MV-4-11 (cell line): ENCODE measurements around the gene ASPRV1.
"Not testable (repeated sequence)": the region's sequence is repeated elsewhere in the genome, so short reads cannot be mapped to it uniquely, and the experiment has no call there.

Experiments
- DNase-seq: peaks from one replicate; lab custom pipeline; 2025; lab: John Stamatoyannopoulos, UW

The ASPRV1 gene

DNA sequence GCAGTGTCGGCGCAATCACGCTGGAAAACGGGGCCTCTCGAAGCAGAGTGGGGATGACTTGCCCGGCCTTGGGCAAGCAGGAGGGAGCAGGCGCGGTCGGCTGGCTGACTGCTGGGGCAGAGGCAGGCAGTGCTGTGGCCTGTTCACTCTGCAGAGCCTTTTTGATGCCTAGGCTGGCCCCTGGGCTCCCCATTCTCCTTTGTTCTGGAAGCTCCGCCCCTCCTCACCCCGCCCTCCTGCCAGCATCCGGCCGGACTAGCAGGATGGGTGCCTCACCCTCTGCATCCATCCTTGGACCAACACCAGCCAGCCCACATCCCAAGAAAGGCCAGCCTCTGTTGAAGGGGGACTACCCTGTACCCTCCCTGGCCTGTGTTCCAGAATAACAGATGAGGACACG is at the start of gene ASPRV1:
Gene ASPRV1, minus strand, starts transcription at position 136 of the 400 bp plus-strand sequence. CDS start 195 bp downstream, outside the sequence.
- no peak for DNase-seq

DNA sequence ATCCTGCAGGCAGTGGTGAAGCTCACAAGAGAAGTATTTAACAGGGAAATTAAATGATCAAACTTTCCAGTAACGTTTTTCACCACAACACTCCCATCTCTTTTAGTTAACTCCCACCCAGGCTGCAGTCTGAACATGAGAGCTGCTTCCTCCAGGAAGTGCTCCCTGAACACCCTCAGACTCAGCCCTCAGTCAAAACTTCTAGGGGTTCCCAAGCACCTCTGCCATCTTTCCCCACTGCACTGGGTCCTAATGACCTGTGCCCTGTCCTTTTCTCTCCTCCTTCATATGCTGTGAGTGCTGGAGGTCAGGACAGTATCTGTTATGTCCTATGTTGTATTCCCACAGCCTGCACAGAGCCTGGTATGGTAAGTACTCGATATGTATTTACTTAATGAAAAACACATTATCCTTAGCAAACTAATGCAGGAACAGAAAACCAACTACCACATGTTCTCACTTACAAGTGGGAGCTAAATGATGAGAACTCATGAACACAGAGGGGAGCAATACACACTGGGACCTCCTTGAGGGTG is 49.2 kb upstream of the ASPRV1 start:
- DNase-seq, result no peak

DNA sequence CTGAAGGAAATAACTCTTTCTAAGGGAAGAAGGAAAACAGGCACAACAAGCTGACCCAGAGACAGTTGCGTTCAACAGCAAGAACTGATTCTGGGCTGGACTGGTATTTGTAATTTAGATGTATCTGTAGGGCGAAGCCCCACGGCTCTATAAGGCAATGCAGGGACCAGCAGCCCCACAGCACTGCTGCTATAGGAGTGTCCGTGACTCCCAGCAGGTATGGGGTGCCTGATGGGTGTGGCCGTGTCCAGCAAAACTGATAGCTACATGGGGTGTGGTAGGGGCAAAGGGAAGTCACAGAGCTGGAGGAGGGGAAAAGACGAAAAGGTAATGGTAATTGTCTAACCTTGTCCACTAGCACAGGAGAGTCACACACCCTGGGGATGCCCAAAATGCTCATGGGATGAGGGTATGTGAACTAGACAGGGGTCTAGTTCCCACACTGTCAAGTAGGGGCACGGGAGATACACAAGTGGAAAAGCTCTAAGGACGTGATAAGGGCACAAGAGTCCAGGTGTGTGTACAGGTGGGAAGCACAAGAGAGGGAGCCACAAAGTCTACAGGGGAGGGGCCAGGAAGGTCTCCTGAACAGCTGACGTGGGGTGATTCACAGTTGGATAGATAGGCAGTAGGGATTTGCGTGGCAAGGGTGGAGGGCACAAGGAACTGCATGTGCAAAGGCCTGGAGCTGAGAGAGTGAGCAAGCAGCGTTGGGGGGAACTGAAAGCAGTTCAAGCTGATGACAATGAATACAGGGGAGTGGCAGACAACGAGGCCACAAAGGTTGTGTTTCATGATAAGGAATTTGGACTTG is 48.5 kb upstream of the ASPRV1 start:
- peak; percentile 84 for DNase-seq

DNA sequence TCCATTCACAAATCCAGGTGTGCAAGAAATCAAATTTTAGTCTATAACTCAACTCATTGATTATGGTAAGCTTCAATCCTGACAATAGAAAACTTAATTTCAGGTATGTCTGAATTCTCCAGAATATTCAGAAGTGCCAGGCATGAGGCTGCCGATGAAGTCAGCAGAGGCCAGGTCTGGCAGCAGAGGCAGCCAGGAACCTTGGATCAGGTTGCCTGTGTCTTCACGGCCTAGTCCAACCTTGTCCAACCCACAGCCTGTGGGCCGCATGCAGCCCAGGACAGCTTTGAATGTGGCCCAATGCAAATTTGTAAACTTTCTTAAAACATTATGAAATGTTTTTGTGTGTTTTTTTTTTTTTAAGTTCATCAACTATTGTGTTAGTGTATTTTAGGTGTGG is 46.9 kb upstream of the ASPRV1 start:
- DNase-seq, result no peak

DNA sequence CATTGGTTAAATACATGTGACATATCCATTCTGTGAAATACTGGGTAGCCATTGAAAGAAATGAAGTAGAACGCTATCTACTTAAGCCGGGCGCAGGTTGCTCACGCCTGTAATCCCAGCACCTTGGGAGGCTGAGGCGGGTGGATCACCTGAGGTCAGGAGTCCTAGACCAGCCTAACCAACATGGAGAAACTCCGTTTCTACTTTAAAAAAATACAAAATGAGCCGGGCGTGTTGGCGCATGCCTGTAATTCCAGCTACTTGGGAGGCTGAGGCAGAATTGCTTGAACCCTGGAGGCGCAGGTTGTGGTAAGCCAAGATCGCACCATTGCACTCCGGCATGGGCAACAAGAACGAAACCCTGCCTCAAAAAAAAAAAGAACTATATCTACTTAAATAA is 45.7 kb upstream of the ASPRV1 start:
- no peak for DNase-seq

DNA sequence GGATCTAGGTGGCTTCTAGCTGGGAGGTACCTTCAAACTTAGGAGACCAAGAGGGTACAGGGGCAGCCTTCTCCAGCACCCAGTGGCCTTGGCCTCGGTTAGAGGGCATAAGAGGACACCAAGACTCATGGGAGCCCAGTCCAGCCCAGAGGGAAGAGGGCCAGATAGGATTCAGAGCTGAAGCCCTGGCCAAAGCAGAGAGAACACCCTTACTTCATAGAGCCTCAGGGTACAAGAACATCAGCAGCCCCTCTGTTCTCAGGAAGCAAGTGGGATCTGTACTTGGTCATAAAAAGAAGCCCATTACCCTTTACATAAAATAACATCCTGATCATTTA is 45.0 kb upstream of the ASPRV1 start:
- no peak for DNase-seq

DNA sequence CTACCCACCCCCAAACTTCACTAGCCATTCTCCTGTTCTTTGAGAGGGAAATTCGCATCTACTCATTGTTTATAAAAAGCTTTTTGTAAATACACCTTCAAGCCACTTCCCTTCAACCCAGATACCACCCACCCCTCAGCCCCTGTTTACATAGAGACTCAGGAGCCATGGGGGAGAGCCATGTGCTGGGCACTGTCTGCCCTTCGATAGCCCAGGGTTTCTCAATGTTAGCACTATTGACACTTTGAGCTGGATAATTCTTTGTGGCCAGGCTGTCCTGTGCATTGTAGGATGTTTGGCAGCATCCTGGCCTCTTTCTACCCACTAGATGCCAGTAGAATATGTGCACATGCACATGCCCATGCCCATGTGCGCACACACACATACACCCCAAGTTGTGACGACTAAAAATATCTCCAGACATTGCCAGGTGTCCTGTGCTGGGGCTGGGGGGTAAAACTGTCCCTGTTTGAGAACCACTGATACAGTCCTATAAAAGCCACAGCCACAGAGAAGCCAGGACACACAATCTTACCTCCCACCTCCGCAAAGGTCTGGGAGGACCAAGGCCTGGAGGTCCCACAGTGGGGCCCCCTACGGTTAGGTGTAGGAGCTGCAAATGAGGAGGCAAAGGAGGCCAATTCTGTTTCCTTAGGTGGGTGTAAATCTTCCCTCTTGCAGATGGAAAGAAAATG is 44.5 kb upstream of the ASPRV1 start:
- no peak for DNase-seq

DNA sequence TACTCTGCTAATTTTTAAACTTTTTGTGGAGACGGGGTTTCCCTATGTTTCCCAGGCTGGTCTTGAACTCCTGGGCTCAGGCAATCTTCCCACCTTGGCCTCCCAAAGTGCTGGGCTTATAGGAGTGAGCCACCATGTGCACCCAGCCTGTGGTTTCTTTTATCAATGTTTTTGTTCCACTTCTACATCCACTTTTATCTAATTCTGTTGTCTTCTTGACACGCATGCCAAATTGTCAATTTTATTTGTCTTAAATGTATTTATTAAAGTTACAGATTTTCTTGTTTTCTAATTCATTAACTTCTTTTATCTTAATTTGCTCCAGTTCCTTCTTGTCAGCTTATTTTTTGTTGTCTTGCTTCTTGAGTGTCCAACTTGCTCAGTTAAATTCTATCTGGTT is 43.8 kb upstream of the ASPRV1 start:
- DNase-seq, result no peak

DNA sequence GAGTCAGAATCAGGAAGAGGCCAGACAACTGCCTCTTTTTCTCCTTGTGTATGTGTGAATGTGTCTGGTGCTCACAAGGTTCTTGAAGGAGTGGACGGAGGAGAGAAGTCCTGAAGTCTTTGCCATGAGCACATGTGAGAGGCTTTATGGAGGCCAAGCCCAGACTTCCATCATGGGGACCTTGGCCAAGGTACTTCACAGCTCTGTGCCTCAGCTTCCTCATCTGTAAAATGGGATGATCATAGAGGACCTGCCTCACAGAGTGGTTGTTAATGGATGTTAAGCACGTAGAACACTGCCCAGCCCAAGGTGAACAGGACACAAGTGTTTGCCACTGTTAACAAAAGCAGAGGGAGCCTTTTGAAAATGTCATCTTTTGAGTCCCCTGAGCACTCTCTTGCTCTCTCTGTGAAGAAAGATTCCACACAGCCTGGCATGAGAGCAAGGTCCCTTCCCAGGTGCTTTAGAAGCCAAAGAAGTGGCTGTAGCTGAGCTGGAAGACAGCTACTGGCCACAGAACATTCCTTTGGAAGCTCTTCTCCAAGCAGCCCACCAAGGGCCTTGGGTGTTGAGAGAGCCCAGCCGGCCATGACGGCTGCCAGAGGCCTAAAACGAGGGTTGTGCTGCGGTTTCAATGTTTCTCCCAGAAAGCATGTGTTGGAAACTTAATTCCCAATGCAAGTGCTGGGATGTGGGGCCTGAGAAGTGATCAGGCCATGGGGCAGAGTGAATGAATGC is 41.8 kb upstream of the ASPRV1 start:
- DNase-seq, result no peak

DNA sequence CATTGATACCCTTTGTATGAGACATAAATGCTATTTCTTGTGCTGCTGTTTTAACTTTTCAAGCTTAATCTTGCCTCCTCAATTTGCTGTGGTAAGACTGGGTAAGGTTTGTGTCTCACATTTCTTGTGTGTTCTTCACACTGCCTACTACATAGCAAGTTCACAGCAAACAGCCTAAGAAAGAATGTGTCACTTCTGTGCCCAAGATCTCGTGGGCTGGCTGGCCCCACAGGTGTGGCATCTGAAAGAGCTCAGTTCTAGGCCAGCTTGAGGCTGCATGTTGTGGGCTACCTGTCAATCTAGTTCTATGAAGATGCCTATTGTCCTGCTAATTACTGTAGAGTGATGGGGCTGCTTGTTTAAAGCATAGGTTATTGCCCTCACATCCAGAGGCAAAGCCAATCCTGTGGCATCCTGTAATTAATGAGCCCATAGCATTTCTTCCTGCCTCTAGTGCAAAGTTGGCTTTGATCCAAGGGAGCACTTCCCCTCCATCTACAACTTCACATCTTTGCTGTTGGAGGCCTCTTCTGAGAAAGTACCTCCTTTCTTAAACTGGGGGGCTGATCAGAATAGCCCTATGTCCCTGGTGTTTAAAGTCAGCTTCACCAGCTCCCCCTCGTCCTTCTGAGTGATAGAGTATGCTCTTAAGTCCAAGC is 40.9 kb upstream of the ASPRV1 start:
- peak; percentile 76 for DNase-seq

DNA sequence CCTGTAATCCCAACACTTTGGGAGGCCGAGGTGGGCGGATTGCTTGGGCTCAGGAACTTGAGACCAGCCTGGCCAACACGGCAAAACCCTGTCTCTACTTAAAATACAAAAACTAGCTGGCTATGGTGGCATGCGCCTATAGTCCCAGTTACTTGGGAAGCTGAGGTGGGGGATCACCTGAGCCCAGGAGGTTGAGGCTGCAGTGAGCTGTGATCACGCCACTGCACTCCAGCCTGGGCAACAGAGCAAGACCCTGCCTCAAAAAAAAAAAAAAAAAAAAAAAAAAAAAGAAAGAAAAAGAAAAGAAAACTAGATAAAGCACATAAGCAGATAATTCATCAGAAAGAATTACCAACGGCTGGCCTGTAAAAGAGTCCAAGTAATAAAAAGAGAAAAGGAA is 39.1 kb upstream of the ASPRV1 start:
- DNase-seq, result not testable (repeated sequence)

DNA sequence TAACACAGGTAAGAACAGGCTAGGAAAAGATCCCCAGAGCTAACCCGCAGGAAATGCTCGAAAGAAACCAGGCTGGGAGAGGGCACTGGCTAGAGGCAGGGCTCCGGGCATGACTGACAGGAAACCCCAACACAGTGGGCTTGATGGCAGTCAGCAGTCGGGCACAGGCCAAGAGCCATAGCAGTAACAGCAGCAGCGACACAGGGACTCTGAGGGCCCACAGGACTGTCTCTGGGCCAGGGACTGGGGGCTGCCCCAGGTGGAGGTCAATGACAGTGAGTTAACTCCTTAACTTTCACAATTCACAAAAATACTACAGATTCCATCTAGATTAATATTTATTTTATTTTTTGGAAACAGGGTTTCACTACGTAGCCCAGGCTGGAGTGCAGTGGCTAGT is 37.3 kb upstream of the ASPRV1 start:
- DNase-seq, result no peak

DNA sequence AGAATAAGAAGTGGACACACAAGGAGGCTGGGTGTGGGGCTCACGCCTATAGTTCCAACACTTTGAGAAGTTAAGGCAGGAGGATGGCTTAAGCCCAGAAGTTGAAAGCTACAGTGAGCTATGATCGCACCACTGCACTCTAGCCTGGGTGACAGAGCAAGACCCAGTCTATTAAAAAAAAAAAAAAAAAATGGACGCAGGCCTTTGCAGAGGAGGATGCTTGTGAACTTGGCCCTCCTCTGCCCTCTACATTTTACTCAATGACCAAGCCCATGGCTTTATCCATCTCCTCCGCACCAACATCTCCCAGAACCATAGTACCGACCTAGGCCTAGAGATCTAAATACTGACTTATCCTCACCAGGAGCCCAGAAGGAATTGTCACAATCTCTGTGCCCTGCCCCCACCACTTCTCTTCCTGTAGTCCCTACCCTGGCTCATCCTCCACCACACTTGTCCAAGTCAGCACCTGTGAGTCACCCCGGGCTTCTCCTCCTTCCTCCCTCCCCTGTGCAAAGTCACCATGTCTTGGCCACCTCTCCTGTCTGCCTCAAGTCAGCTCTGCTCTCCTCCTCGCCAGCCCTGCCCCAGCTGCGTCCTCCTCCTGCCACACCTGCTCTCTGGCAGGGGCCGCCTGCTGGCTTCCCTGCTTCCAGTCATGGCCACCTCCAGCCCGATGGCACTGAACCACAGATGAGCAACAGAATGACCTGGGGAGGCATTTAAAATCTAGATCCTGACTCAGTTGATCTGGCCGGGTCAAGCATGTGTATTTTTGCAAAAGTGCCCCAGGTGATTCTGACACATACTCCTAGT is 35.8 kb upstream of the ASPRV1 start:
- peak; percentile 39 for DNase-seq

DNA sequence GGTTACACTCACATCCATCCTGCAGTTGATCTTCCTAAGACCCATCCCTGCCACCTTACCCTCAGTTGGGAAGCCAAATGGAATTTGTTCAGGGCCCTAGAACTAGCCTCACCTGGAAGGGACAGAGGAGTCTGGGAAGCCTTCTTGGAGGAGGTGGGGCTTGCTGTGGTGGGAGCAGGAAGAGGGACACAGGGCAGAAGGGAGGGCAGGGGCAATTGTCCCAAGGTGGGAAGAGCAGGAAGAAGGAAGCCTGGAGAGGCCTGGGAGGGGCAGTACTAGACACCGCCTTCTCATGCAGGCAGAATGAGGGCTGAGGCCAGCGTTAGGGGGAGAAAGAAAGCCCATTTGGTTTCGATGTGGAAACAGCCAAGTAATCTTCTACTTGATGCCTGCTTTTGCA is 34.1 kb upstream of the ASPRV1 start:
- DNase-seq, result no peak

DNA sequence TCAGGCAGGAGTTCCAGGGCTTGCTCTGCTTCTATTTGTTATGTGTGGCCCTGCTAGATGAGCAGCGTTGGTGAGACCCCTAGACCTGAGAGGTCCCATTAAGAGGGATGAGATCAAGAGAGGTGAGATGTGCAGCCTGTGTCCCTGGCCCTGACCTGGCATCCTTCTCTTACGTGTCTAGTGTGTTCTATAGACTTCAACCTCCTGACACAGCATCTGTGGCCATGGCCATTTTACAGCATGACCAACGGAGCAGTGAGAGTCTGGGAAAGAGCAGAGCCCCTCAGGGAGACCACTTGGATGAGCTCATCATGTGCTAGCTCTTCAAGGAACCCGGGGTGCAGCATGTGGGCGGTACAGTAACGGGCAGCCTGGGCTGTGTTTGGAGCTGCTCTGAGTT is 32.7 kb upstream of the ASPRV1 start:
- DNase-seq, result no peak

DNA sequence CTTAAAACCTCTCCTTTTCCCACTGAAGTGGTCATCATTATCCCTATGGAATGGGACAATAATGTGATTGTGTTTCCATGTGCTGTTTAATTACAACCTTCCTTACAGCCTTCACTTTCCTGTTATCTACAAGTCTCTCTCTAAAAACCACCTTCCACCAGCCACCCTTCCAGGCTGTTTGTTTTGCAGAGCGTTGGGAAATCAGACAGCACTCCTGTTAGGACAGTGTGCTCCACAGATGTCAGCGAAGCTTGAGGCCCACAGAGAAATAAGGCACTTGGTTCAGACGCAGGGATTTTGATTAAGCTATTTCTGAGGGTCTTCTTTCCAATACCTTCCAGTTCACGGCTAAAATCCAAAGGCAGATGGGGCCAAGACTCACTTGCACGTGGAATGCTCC is 32.3 kb upstream of the ASPRV1 start:
- DNase-seq, result no peak

DNA sequence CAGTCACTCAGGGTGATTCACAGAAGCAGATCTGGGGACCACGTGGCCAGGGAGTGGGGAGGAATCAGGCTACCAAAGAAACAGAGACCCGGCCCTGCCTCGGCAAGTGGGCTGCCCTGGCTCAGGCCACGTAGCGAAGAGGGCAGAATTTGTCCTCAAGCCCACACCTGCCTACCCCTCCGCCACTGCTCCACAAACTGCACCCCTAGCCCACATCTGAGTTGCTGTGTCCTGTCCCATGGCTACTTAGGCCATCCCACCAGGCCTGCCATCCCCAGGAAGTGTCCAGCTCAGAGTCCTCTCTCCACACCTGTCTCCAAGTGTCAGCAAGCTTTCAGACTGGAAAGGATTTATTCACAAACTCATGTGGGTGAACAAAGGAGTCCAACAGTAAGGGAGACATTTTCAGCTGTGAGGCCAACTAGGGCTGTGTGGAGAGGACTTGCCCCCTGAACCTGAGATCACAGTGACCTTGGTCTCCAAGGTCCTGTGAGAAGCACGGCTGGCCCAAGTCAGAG is 31.7 kb upstream of the ASPRV1 start:
- DNase-seq, result no peak

DNA sequence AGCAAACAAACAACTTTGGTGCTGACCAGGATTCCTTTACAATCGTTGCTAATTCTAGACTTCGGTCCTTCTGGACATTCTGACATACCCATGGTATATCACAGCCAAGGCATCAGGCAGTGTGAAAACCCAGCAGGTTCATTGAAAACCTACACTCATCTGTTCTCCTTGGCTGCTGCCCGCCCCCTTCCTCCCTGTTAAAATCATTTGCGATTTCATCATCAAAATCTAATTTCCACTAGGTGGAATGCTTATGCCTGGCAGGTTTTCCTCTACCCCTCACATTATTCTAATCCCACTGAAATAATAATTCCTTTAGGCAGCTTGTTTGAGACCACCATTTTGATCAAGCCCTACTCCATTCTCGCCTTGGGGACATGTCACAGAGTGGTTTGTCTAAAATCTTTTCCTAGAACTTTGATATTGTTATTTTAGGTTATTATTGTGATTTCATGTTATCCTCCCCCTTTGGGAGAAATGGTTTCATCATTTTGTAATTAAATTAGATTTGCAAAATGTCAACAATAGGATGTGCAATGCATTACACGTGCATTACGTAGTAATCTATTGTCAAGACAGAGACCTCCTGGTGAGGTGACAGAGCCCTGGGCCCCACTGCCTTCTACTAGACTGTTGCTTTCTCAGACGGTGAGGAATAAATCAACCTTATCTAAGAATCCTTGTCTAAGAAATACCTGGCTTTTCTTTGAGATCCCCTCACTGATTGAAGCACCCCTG is 31.0 kb upstream of the ASPRV1 start:
- no peak for DNase-seq

DNA sequence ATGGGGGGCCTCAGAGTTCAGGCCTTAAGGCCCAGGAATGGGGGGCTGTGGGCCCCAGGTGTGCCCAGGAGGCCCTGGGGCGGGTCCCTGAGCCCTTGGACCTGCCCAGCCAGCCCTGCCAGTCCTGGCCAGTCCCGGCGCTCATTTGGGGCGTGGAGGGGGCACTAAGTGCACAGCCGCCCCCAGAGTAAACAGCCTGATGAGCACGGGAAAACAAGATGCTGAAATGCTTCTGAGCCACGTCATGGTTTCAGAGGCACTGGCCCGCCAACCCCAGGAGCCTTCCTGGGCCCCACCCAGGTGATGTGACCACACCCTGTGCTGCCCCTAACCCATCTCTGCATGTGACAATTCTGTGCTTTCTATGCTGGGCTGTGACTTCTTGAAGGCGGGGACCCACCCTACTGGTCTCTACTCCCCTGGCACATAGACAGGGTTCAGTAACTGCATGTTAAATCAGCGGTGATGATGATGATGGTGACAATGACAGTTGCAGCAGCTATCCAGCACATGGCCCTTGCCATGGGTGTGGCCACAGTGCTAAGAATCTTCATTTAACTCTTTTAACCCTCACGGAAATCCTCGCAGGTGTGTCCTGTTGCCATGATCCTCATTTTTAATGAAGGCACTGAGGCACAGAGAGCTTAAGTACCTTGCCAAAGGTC is 28.1 kb upstream of the ASPRV1 start:
- DNase-seq, result no peak

DNA sequence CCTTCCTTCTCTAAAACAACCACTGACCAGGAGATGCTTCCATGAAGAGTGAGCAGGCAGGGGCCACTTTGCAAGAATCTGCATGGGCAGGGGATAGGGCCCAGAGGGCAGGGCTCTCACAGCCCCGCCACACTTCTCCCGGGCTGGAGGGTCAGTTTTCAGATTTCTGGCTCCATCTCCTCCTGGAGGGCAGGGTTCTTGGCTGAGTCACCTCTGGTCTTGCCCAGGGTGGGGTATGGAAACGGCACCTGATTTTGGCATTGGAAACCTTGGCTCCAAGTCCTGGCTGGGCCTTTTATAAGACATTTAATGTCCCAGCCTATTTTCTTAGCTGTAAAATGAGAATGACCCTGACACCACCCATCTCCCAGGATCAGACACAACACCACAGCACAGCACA is 27.6 kb upstream of the ASPRV1 start:
- no peak for DNase-seq
